Suprapubic skin (tissue), 4 donors: ENCODE data around the gene TEX38. TPM values are rescaled to one million over a fixed set of nuclear protein-coding genes. Genes with fewer than 3 reads are reported as not detected.

Experiments used
- DNase-seq, 2 donors: peaks; one replicate each; pipeline ENCODE4 v3.0.0-alpha.2; 2019; ENCODE audit warnings: low spot score in 2 of 2
- H3K27ac ChIP-seq: fragments of 200-600 bp; sonication (generic); one replicate; pipeline ENCODE4 v1.5.1; 2019
- H3K27me3 ChIP-seq: fragments of 200-600 bp; sonication (generic); one replicate; pipeline ENCODE4 v1.5.1; 2019
- H3K36me3 ChIP-seq: fragments of 200-600 bp; sonication (generic); one replicate; pipeline ENCODE4 v1.5.1; 2019
- H3K4me1 ChIP-seq: fragments of 200-600 bp; sonication (generic); one replicate; pipeline ENCODE4 v1.5.1; 2019
- H3K4me3 ChIP-seq: fragments of 200-600 bp; sonication (generic); one replicate; pipeline ENCODE4 v1.5.1; 2019; ENCODE audit warnings: mild to moderate bottlenecking
- H3K9me3 ChIP-seq: fragments of 200-600 bp; sonication (generic); one replicate; pipeline ENCODE4 v1.5.1; 2019
- EP300 ChIP-seq: sonication (generic); formaldehyde crosslinking; IDR thresholded peaks from one replicate; pipeline ENCODE4 v1.6.1; 2017; ENCODE audit warnings: antibody characterized with exemption
- POLR2A ChIP-seq, 2 donors: fragments of 450-650 bp; IDR thresholded peaks; one replicate each; pipeline ENCODE4 v1.6.1; 2017; ENCODE audit warnings: antibody characterized with exemption in 2 of 2, mild to moderate bottlenecking in 2 of 2, moderate library complexity in 2 of 2
- POLR2AphosphoS5 ChIP-seq, 3 donors: sonication (generic); formaldehyde crosslinking; IDR thresholded peaks; one replicate each; pipeline ENCODE4 v1.6.1; 2017; ENCODE audit warnings: antibody characterized with exemption in 3 of 3
- WGBS: methylation state at CpG from one replicate; pipeline ENCODE4 v1.1.5; 2018; 5-methylcytosine and 5-hydroxymethylcytosine counted together
- total RNA-seq, 4 donors: library from RNA; depleted of rRNA; stranded (reverse); fragments of >200 nt; gene quantifications; one replicate each; pipeline ENCODE4 v1.1.0, GENCODE V29; 2016
- TF ChIP-seq, protein P1 (sequence below), 2 donors: fragments of 200-600 bp in 1 of 2; fragments of 450-650 bp in 1 of 2; sonication (generic) in 1 of 2; IDR thresholded peaks; one replicate each; pipeline ENCODE4 v1.5.1; 2016 to 2019; ENCODE audit warnings: antibody characterized with exemption in 2 of 2, mild to moderate bottlenecking in 1 of 2, moderate library complexity in 1 of 2

TEX38 gene
- total RNA-seq, 4 donors from 2014 or later, result not detected

- no peak for DNase-seq
- Histone ChIP-seq H3K36me3 (peaks cover 68% of the 10 kb centered on the region), H3K4me1 (no peaks in the 10 kb centered on the region), H3K27me3 (no peaks in the 10 kb centered on the region), H3K9me3 (no peaks in the 10 kb centered on the region), H3K27ac (no peak overlapping the region), H3K4me3 (no peak overlapping the region)
- WGBS, result 86% methylated on average over 2 of the region's 2 CpGs
- TF ChIP-seq EP300 (no peak), POLR2A (IDR thresholded peaks at IDR 0.05) (no peak), POLR2AphosphoS5 (IDR thresholded peaks at IDR 0.05) (no peak)
- TF ChIP-seq, protein P1, sequence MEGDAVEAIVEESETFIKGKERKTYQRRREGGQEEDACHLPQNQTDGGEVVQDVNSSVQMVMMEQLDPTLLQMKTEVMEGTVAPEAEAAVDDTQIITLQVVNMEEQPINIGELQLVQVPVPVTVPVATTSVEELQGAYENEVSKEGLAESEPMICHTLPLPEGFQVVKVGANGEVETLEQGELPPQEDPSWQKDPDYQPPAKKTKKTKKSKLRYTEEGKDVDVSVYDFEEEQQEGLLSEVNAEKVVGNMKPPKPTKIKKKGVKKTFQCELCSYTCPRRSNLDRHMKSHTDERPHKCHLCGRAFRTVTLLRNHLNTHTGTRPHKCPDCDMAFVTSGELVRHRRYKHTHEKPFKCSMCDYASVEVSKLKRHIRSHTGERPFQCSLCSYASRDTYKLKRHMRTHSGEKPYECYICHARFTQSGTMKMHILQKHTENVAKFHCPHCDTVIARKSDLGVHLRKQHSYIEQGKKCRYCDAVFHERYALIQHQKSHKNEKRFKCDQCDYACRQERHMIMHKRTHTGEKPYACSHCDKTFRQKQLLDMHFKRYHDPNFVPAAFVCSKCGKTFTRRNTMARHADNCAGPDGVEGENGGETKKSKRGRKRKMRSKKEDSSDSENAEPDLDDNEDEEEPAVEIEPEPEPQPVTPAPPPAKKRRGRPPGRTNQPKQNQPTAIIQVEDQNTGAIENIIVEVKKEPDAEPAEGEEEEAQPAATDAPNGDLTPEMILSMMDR (IDR thresholded peaks at IDR 0.05), result no peak
Measured at GRCh38 chr1:46635205-46635604, 36.4 kb upstream of the TEX38 start.

DNA sequence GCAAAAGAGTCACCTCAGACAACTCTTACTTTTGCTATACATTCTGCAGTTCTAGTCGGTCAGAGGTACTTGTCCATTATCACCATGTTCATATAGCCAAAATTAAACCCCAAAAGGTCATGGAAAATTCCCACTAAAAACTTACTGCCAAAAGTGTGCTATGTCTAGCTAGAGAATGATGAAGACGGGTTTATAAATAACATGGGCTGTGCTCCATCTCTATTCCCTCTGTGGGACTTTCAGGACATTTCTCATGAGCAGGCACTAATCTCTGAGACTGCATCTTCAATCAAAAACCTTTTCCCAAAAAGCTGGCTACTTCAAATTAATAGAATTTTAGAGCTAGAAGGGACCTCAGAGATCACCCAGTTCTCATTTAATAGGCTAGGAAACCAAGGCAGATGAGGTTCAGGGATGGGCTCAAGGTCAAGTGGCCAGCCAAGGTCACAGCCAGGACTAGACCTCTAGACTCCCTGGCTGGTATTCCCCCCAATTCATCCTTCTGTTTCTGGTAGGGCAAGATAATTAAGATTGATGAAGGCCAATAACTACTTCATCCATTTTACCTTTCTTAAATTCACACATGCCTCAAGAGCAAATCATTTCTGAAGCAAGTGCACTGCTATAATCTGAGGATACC is 34.1 kb upstream of the TEX38 start:
- no peaks in the 10 kb centered on the region for H3K4me1 ChIP-seq
- H3K4me3 ChIP-seq, result no peak overlapping the region
- H3K9me3 ChIP-seq, result no peaks in the 10 kb centered on the region
- DNase-seq, result no peak
- H3K36me3 ChIP-seq, result peaks cover 59% of the 10 kb centered on the region
- H3K27me3 ChIP-seq, result no peaks in the 10 kb centered on the region
- TF ChIP-seq EP300 (no peak), POLR2AphosphoS5 (IDR thresholded peaks at IDR 0.05) (no peak), POLR2A (IDR thresholded peaks at IDR 0.05) (no peak)
- TF ChIP-seq, protein P1 (IDR thresholded peaks at IDR 0.05), result no peak
- no peak overlapping the region for H3K27ac ChIP-seq
- WGBS, result 40% methylated on average over 2 of the region's 2 CpGs

- Histone ChIP-seq H3K9me3 (no peaks in the 10 kb centered on the region), H3K36me3 (peaks cover 57% of the 10 kb centered on the region), H3K4me3 (no peak overlapping the region), H3K27ac (no peak overlapping the region), H3K4me1 (no peaks in the 10 kb centered on the region), H3K27me3 (no peaks in the 10 kb centered on the region)
- DNase-seq, result no peak
- TF ChIP-seq POLR2A (IDR thresholded peaks at IDR 0.05) (no peak), EP300 (no peak), POLR2AphosphoS5 (IDR thresholded peaks at IDR 0.05) (no peak)
- TF ChIP-seq, protein P1 (IDR thresholded peaks at IDR 0.05), result no peak
Measured at GRCh38 chr1:46638921-46639320, 32.7 kb upstream of the TEX38 start.

DNA sequence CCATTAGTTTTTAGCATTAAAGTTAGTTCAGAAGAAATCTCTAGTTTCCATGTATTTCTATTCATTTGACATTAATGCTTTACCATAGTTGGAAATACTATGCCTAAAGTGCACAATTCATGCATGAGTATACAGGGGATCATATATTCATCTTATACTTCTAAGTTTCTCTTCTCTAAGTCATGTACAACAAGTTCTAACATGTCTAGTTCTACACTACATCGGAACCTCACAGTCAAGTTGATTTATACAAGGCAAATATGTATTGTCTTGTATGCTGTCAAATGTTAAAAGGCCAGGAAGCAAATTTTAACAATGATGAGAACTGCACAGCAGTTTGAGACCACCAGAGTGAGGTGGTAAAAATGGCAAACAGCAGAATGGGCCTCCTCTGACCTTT is 32.1 kb upstream of the TEX38 start:
- Histone ChIP-seq H3K27ac (no peak overlapping the region), H3K27me3 (no peaks in the 10 kb centered on the region), H3K36me3 (peaks cover 51% of the 10 kb centered on the region), H3K4me3 (no peak overlapping the region), H3K4me1 (no peaks in the 10 kb centered on the region), H3K9me3 (no peaks in the 10 kb centered on the region)
- no peak for DNase-seq
- TF ChIP-seq, protein P1 (IDR thresholded peaks at IDR 0.05), result no peak
- TF ChIP-seq POLR2AphosphoS5 (IDR thresholded peaks at IDR 0.05) (no peak), EP300 (no peak), POLR2A (IDR thresholded peaks at IDR 0.05) (no peak)
- 65% methylated on average over 1 of the region's 1 CpG for WGBS

GRCh38 chr1:46642115-46642680 is 29.5 kb upstream of the TEX38 start:
- Histone ChIP-seq H3K36me3 (peaks cover 30% of the 10 kb centered on the region), H3K27me3 (no peaks in the 10 kb centered on the region), H3K4me1 (no peaks in the 10 kb centered on the region), H3K27ac (no peak overlapping the region), H3K9me3 (no peaks in the 10 kb centered on the region), H3K4me3 (no peak overlapping the region)
- no peak for TF ChIP-seq POLR2AphosphoS5 (IDR thresholded peaks at IDR 0.05)
- TF ChIP-seq, protein P1 (IDR thresholded peaks at IDR 0.05), result no peak
- no peak for TF ChIP-seq EP300
- no peak for TF ChIP-seq POLR2A (IDR thresholded peaks at IDR 0.05)
- DNase-seq, result no peak
